Activated CD4-positive, alpha-beta T cell treated with anti-CD3 and anti-CD28 coated beads, Interleukin-2, Interleukin-4, amounts not matched to agents 100 ng/mL and 50 ng/mL, durations not matched to agents 16 hours and 8 hours (primary cell): ENCODE results near the gene WNT3.
"Not testable (repeated sequence)": the region's sequence is repeated elsewhere in the genome, so short reads cannot be mapped to it uniquely, and the experiment has no call there.

ENCODE experiments used
- DNase-seq: peaks from one replicate; pipeline ENCODE4 v3.0.0-alpha.2; 2020; ENCODE audit warnings: low spot score

Gene WNT3

GRCh38 chr17:46818316-46818928 lies at the start of gene WNT3:
TSS of gene WNT3 (minus strand) at chr17:46818692. CDS start at chr17:46818597, 95 bp downstream.
- peak; percentile 51 for DNase-seq

GRCh38 chr17:46866747-46867146 lies 48.3 kb upstream of the WNT3 start:
- no peak for DNase-seq

- no peak for DNase-seq
Observed at GRCh38 chr17:46866325-46866724, 47.8 kb upstream of the WNT3 start.

GRCh38 chr17:46865100-46865499 lies 46.6 kb upstream of the WNT3 start:
- no peak for DNase-seq

GRCh38 chr17:46863383-46864121 lies 45.1 kb upstream of the WNT3 start:
- no peak for DNase-seq

GRCh38 chr17:46862949-46863348 lies 44.5 kb upstream of the WNT3 start:
- DNase-seq: no peak

- no peak for DNase-seq
Observed at GRCh38 chr17:46859996-46860395, 41.5 kb upstream of the WNT3 start.

GRCh38 chr17:46857600-46857999 lies 39.1 kb upstream of the WNT3 start:
- no peak for DNase-seq

- DNase-seq: no peak
Observed at GRCh38 chr17:46854948-46855347, 36.5 kb upstream of the WNT3 start.

- DNase-seq: no peak
Observed at GRCh38 chr17:46854515-46854914, 36.0 kb upstream of the WNT3 start.

GRCh38 chr17:46853896-46854444 lies 35.5 kb upstream of the WNT3 start:
- no peak for DNase-seq

- no peak for DNase-seq
Observed at GRCh38 chr17:46851029-46851741, 32.7 kb upstream of the WNT3 start, which contains the start of gene WNT9B. TSS of gene WNT9B (plus strand) at chr17:46851583. CDS start at chr17:46851639, 56 bp downstream.

GRCh38 chr17:46850688-46851028 lies 32.2 kb upstream of the WNT3 start:
- no peak for DNase-seq

GRCh38 chr17:46848534-46848933 lies 30.0 kb upstream of the WNT3 start:
- DNase-seq: no peak

GRCh38 chr17:46847204-46848191 lies 29.0 kb upstream of the WNT3 start:
- DNase-seq: no peak

GRCh38 chr17:46842835-46843234 lies 24.3 kb upstream of the WNT3 start:
- no peak for DNase-seq

- DNase-seq: no peak
Observed at GRCh38 chr17:46841561-46842379, 23.3 kb upstream of the WNT3 start.

- not testable (repeated sequence) for DNase-seq
Observed at GRCh38 chr17:46840596-46840995, 22.1 kb upstream of the WNT3 start.

- no peak for DNase-seq
Observed at GRCh38 chr17:46839211-46839610, 20.7 kb upstream of the WNT3 start.

- no peak for DNase-seq
Observed at GRCh38 chr17:46837521-46837920, 19.0 kb upstream of the WNT3 start.

GRCh38 chr17:46836500-46836899 lies 18.0 kb upstream of the WNT3 start:
- no peak for DNase-seq
